B cell (primary cell): ENCODE measurements around the gene AXIN2. TPM values are rescaled to one million over a fixed set of nuclear protein-coding genes. Genes with fewer than 3 reads are reported as not detected.

Experiments used
- ATAC-seq: fragments of 200-7000 bp; cut with Tn5 transposase; one replicate; pipeline ENCODE4 v1.10.0; 2021; ENCODE audit warnings: low read depth, mild to moderate bottlenecking, moderate number of reproducible peaks, moderate library complexity
- CTCF ChIA-PET: fragments of 350-600 bp; sonication (Branson Sonifier 250); formaldehyde crosslinking; loops from one replicate; lab custom pipeline; 2021; ENCODE audit warnings: antibody characterized with exemption, inconsistent platforms; lab: Charles Lee
- POLR2A ChIA-PET: fragments of 350-600 bp; sonication (Branson Sonifier 250); formaldehyde crosslinking; loops from one replicate; lab custom pipeline; 2021; ENCODE audit warnings: antibody characterized with exemption; lab: Charles Lee
- DNase-seq: peaks from one replicate; pipeline ENCODE4 v3.0.0; 2013
- H2AFZ ChIP-seq: 2 replicates; pipeline ENCODE4 v1.6.1; 2012; ENCODE audit warnings: mild to moderate bottlenecking, low read depth, low read length; ENCODE audit not compliant: insufficient read depth, poor library complexity, severe bottlenecking
- H3K27ac ChIP-seq, 2 donors: 1 replicate in 1 of 2; 2 replicates in 1 of 2; pipeline ENCODE4 v1.5.1; 2012 to 2013; ENCODE audit warnings: low read length in 2 of 2, mild to moderate bottlenecking in 2 of 2, moderate library complexity in 1 of 2
- H3K27me3 ChIP-seq, 4 experiments: fragments of 200-600 bp in 1 of 4; sonication (generic) in 1 of 4; replicated peaks in 1 of 4; 1 replicate in 2 of 4; 2 replicates in 2 of 4; pipeline versions ENCODE4 v1.6.1 to v1.7.0; 2013 to 2016; ENCODE audit warnings: low read length in 3 of 4, mild to moderate bottlenecking in 2 of 4, mixed read lengths in 1 of 4, moderate library complexity in 1 of 4; ENCODE audit not compliant: insufficient read depth in 4 of 4, control insufficient read depth in 3 of 4; ENCODE audit errors: control extremely low read depth in 1 of 4
- H3K36me3 ChIP-seq, 2 experiments: replicated peaks in 1 of 2; 1 replicate in 1 of 2; 2 replicates in 1 of 2; pipeline versions ENCODE4 v1.6.1 to v1.7.1; 2013; ENCODE audit warnings: low read length in 1 of 2; ENCODE audit not compliant: insufficient read depth in 2 of 2, control insufficient read depth in 1 of 2; ENCODE audit errors: control extremely low read depth in 1 of 2, extremely low read depth in 1 of 2
- H3K4me1 ChIP-seq, 2 donors: fragments of 200-600 bp in 1 of 2; sonication (generic) in 1 of 2; 1 replicate in 1 of 2; 2 replicates in 1 of 2; pipeline versions ENCODE4 v1.5.1 to v1.6.1; 2013 to 2017; ENCODE audit warnings: low read length in 2 of 2; ENCODE audit not compliant: control insufficient read depth in 2 of 2, insufficient read depth in 2 of 2
- H3K4me2 ChIP-seq: replicated peaks from 2 replicates; pipeline ENCODE3; 2012; ENCODE audit warnings: mild to moderate bottlenecking, low read depth, low read length; ENCODE audit not compliant: poor library complexity, severe bottlenecking
- H3K4me3 ChIP-seq, 5 experiments: fragments of 200-600 bp in 1 of 5; sonication (generic) in 1 of 5; 1 replicate in 3 of 5; 2 replicates in 2 of 5; pipeline versions ENCODE4 v1.5.1 to v1.7.0; 2011 to 2016; ENCODE audit warnings: low read length in 4 of 5, mild to moderate bottlenecking in 4 of 5, low read depth in 2 of 5, control low read depth in 1 of 5, moderate library complexity in 1 of 5; ENCODE audit not compliant: insufficient read depth in 1 of 5; ENCODE audit errors: control extremely low read depth in 1 of 5, extremely low read depth in 1 of 5
- H3K79me2 ChIP-seq: fragments of 200-600 bp; sonication (generic); one replicate; pipeline ENCODE4 v1.6.0; 2016; ENCODE audit warnings: low read length; ENCODE audit not compliant: control insufficient read depth, insufficient read depth
- H3K9ac ChIP-seq: fragments of 200-600 bp; sonication (generic); 2 replicates; pipeline ENCODE4 v1.6.1; 2017; ENCODE audit warnings: mild to moderate bottlenecking, low read length, moderate library complexity
- H3K9me3 ChIP-seq, 3 donors: one replicate each; pipeline versions ENCODE4 v1.6.1 to v1.7.1; 2013; ENCODE audit warnings: low read length in 2 of 3; ENCODE audit not compliant: control insufficient read depth in 2 of 3, insufficient read depth in 1 of 3; ENCODE audit errors: control extremely low read depth in 1 of 3
- H4K20me1 ChIP-seq: 2 replicates; pipeline ENCODE4 v1.6.0; 2012; ENCODE audit warnings: mild to moderate bottlenecking, low read length; ENCODE audit not compliant: insufficient read depth, control insufficient read depth, poor library complexity, severe bottlenecking
- H3K27ac Mint-ChIP-seq: one replicate; pipeline ENCODE4 v1.8.0; 2021; ENCODE audit warnings: mixed read lengths
- H3K27me3 Mint-ChIP-seq: one replicate; pipeline ENCODE4 v1.8.0; 2021; ENCODE audit warnings: mixed read lengths
- H3K4me1 Mint-ChIP-seq: one replicate; pipeline ENCODE4 v1.8.0; 2021; ENCODE audit warnings: mixed read lengths
- H3K4me3 Mint-ChIP-seq: one replicate; pipeline ENCODE4 v1.8.0; 2021; ENCODE audit warnings: mixed read lengths
- H3K9me3 Mint-ChIP-seq: one replicate; pipeline ENCODE4 v1.8.0; 2022; ENCODE audit warnings: mixed read lengths; ENCODE audit not compliant: insufficient read depth
- EZH2 ChIP-seq: IDR thresholded peaks from 2 replicates; pipeline ENCODE4 v1.6.1; 2012; ENCODE audit warnings: borderline replicate concordance, low read depth, mild to moderate bottlenecking, moderate library complexity, low read length; ENCODE audit not compliant: insufficient read depth, poor library complexity, severe bottlenecking
- WGBS: methylation state at CpG from one replicate; pipeline ENCODE4 v1.1.5; 2013; ENCODE audit warnings: missing lambda C conversion rate; ENCODE audit not compliant: insufficient coverage; 5-methylcytosine and 5-hydroxymethylcytosine counted together
- intact Hi-C: fragments of 100-400 bp; cut with micrococcal nuclease; formaldehyde crosslinking; loops from one replicate; pipeline ENCODE4 v1.10.0; 2022
- polyA plus RNA-seq: library from polyadenylated mRNA; depleted of rRNA; stranded (reverse); fragments of >200 nt; gene quantifications from 2 replicates; pipeline ENCODE4 v1.2.3, GENCODE V29; 2012
- total RNA-seq, 2 donors: library from RNA; stranded (reverse); fragments of 120-200 nt in 1 of 2; gene quantifications; 1 replicate in 1 of 2; 2 replicates in 1 of 2; pipeline versions ENCODE4 v1.2.3 to v1.2.4, GENCODE V29; 2013 to 2022
- TF ChIP-seq, protein P1 (sequence below): fragments of 200-600 bp; IDR thresholded peaks from one replicate; pipeline ENCODE4 v1.8.0; 2022; ENCODE audit warnings: antibody characterized with exemption, mild to moderate bottlenecking

Gene AXIN2
- total and polyA plus RNA-seq, 2 donors (not counting 1 experiment from before 2014, with no cell fraction given) = 0.16 to 1.2 TPM

DNA sequence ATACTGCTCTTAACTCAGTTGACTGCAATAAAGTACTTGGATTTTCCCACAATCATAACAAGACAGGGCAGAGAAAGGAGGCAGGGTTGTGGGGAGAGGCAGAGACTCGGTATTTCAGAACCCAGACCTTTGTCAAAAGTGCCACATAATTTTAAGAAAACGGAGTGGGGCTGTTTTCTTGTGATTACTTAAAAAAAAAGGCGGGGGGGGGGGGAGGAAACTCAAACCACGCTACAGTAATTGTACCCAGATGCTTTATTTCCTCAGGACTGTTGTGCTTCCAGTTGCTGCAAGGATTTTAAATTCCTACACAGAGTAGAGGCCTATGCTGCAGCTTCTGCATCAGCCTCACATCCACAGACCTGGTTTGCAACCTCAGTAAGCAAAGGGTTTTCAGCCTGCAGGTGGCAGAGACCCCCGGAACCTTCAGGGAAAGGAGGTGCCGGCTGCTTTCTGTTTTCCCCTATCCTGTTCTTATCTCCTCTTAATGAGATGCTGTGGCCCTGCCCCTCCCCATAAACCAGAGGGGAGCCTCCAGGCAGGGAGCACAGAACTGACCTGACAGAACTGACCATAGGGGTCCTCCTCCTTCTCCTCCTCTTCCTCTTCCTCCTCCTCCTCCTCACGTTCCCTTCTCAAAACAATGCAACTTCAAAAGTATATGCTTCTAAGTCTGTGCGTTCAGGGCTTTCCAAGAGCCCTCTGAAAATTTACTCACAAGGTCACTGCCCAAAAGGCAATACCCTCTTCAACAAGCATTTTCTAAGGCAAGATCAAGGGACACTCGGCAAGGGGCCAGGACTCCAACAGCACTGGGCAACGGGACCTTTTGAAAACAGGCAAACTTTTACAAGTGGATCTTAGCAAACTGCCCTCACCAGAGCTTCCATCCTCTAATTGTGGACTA is 7.5 kb downstream of the AXIN2 start:
- peaks cover 19% of the 10 kb centered on the region for H3K27me3 Mint-ChIP-seq
- Histone ChIP-seq H3K36me3 (no peaks in the 10 kb centered on the region), H4K20me1 (peaks cover 41% of the 10 kb centered on the region), H3K27ac (no peak overlapping the region), H3K4me3 (no peak overlapping the region), H3K27me3 (peaks cover 0 to 31% (median 15%) of the 10 kb centered on the region in 4 experiments), H3K9ac (no peak overlapping the region), H3K4me1 (peaks cover 3 to 10% of the 10 kb centered on the region in 2 donors), H3K4me2 (no peak overlapping the region), H3K9me3 (peaks cover 0 to 9% (median 0%) of the 10 kb centered on the region in 3 donors), H3K79me2 (no peaks in the 10 kb centered on the region), H2AFZ (no peak overlapping the region)
- ChIA-PET CTCF (no interaction called here), POLR2A (no interaction called here)
- peaks cover 3% of the 10 kb centered on the region for H3K4me1 Mint-ChIP-seq
- 87% methylated on average over 6 of the region's 10 CpGs for WGBS
- no peak for DNase-seq
- no peak overlapping the region for H3K27ac Mint-ChIP-seq
- H3K4me3 Mint-ChIP-seq = no peak overlapping the region
- H3K9me3 Mint-ChIP-seq = no peaks in the 10 kb centered on the region
- no peak for ATAC-seq
- no peak for TF ChIP-seq EZH2
- TF ChIP-seq, protein P1, sequence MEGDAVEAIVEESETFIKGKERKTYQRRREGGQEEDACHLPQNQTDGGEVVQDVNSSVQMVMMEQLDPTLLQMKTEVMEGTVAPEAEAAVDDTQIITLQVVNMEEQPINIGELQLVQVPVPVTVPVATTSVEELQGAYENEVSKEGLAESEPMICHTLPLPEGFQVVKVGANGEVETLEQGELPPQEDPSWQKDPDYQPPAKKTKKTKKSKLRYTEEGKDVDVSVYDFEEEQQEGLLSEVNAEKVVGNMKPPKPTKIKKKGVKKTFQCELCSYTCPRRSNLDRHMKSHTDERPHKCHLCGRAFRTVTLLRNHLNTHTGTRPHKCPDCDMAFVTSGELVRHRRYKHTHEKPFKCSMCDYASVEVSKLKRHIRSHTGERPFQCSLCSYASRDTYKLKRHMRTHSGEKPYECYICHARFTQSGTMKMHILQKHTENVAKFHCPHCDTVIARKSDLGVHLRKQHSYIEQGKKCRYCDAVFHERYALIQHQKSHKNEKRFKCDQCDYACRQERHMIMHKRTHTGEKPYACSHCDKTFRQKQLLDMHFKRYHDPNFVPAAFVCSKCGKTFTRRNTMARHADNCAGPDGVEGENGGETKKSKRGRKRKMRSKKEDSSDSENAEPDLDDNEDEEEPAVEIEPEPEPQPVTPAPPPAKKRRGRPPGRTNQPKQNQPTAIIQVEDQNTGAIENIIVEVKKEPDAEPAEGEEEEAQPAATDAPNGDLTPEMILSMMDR = no peak
- intact Hi-C loops = no loop called here
